ENCODE data around the gene FAM120B. TPM values are rescaled to one million over a fixed set of nuclear protein-coding genes. Genes with fewer than 3 reads are reported as not detected.
"Not testable (repeated sequence)": the region's sequence is repeated elsewhere in the genome, so short reads cannot be mapped to it uniquely, and the experiment has no call there.

Gene FAM120B
- total RNA-seq, 2 donors from 2014 or later = 14.7 to 18.6 TPM

GRCh38 chr6:170345662-170346061 lies 39.1 kb downstream of the FAM120B start:
- Histone ChIP-seq H3K27me3 (no peaks in the 10 kb centered on the region), H3K4me3 (no peak overlapping the region), H3K27ac (no peak overlapping the region), H3K36me3 (peaks cover 31% of the 10 kb centered on the region), H3K9me3 (no peaks in the 10 kb centered on the region), H3K4me1 (peaks cover 0 to 10% of the 10 kb centered on the region in 2 donors)
- DNase-seq (ENCODE audit: low spot score) = no peak
- TF ChIP-seq CTCF (IDR thresholded peaks at IDR 0.05) = no peak

GRCh38 chr6:170346649-170347048 lies 40.1 kb downstream of the FAM120B start:
- H3K36me3 ChIP-seq = peaks cover 34% of the 10 kb centered on the region
- DNase-seq (ENCODE audit: low spot score) = no peak
- H3K4me3 ChIP-seq = no peak overlapping the region
- no peak for TF ChIP-seq CTCF (IDR thresholded peaks at IDR 0.05)
- peaks cover 0 to 10% of the 10 kb centered on the region in 2 donors for H3K4me1 ChIP-seq
- no peak overlapping the region for H3K27ac ChIP-seq
- H3K9me3 ChIP-seq = no peaks in the 10 kb centered on the region
- no peaks in the 10 kb centered on the region for H3K27me3 ChIP-seq

GRCh38 chr6:170347091-170347490 lies 40.5 kb downstream of the FAM120B start:
- Histone ChIP-seq H3K4me3 (no peak overlapping the region), H3K27ac (no peak overlapping the region), H3K36me3 (peaks cover 30% of the 10 kb centered on the region), H3K4me1 (peaks cover 0 to 10% of the 10 kb centered on the region in 2 donors), H3K9me3 (no peaks in the 10 kb centered on the region), H3K27me3 (no peaks in the 10 kb centered on the region)
- no peak for DNase-seq (ENCODE audit: low spot score)
- no peak for TF ChIP-seq CTCF (IDR thresholded peaks at IDR 0.05)

GRCh38 chr6:170347975-170348374 lies 41.4 kb downstream of the FAM120B start:
- H3K27ac ChIP-seq = no peak overlapping the region
- H3K4me3 ChIP-seq = no peak overlapping the region
- no peak for DNase-seq (ENCODE audit: low spot score)
- H3K36me3 ChIP-seq = peaks cover 30% of the 10 kb centered on the region
- H3K9me3 ChIP-seq = no peaks in the 10 kb centered on the region
- H3K27me3 ChIP-seq = no peaks in the 10 kb centered on the region
- peaks cover 0 to 10% of the 10 kb centered on the region in 2 donors for H3K4me1 ChIP-seq
- no peak for TF ChIP-seq CTCF (IDR thresholded peaks at IDR 0.05)

GRCh38 chr6:170351456-170351855 lies 44.9 kb downstream of the FAM120B start:
- H3K27me3 ChIP-seq; H3K4me1 ChIP-seq; DNase-seq (ENCODE audit: low spot score); H3K9me3 ChIP-seq; H3K27ac ChIP-seq; H3K4me3 ChIP-seq: not testable (repeated sequence)
- peaks cover 30% of the 10 kb centered on the region for H3K36me3 ChIP-seq

- not testable (repeated sequence) for H3K4me3 ChIP-seq; H3K9me3 ChIP-seq; H3K27ac ChIP-seq; DNase-seq (ENCODE audit: low spot score); H3K27me3 ChIP-seq
- peaks cover 41% of the 10 kb centered on the region for H3K36me3 ChIP-seq
- peaks cover 0 to 13% of the 10 kb centered on the region in 2 donors for H3K4me1 ChIP-seq
Observed at GRCh38 chr6:170355190-170355589, 48.6 kb downstream of the FAM120B start.

- TF ChIP-seq CTCF (IDR thresholded peaks at IDR 0.05) = no peak
- no peaks in the 10 kb centered on the region for H3K27me3 ChIP-seq
- no peak for DNase-seq (ENCODE audit: low spot score)
- H3K4me3 ChIP-seq = no peak overlapping the region
- H3K36me3 ChIP-seq = peaks cover 40% of the 10 kb centered on the region
- H3K27ac ChIP-seq = no peak overlapping the region
- no peaks in the 10 kb centered on the region for H3K9me3 ChIP-seq
- H3K4me1 ChIP-seq = peaks cover 0 to 13% of the 10 kb centered on the region in 2 donors
Observed at GRCh38 chr6:170355661-170356060, 49.1 kb downstream of the FAM120B start.

All from right atrium auricular region (tissue), 2 donors.